Right renal pelvis (tissue), 4 donors: ENCODE results near the gene ATOH8. TPM values are rescaled to one million over a fixed set of nuclear protein-coding genes. Genes with fewer than 3 reads are reported as not detected.

Source experiments
- DNase-seq, 4 donors: peaks; one replicate each; pipeline ENCODE4 v3.0.0-alpha.2; 2013; ENCODE audit warnings: low read depth in 4 of 4, low spot score in 3 of 4, missing footprints in 1 of 4
- polyA plus RNA-seq, 4 donors: library from polyadenylated mRNA; unstranded; fragments of 120-200 nt; gene quantifications; one replicate each; pipeline ENCODE4 v1.2.1, GENCODE V29; 2013; ENCODE audit not compliant: insufficient read length in 4 of 4

The ATOH8 gene
- polyA plus RNA-seq, 4 donors = 12.0 to 17.1 (median 13.4) TPM

- DNase-seq = no peak
Observed at GRCh38 chr2:85780316-85781012, 26.7 kb downstream of the ATOH8 start.

GRCh38 chr2:85781013-85781332 lies 27.2 kb downstream of the ATOH8 start:
- no peak for DNase-seq

DNA sequence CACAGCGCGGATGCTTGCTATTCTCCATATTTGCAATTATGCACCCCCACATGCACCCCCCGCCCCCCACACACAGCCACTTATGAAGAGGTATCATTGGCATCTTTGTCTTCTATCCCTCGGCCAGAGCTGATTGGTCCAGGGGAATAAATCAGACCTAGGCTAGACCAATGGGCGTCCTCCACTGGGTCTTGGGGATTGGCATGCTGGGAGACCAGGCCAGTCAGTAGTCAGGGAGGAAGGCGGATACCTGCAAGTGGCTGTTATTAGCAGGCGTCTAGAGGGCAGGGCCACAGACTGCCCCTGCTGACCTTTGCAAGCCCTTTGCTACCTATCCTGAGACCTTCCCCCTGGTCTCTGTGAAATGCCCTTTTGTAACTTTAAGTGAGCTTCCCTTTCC lies 30.0 kb downstream of the ATOH8 start:
- no peak for DNase-seq

- DNase-seq = no peak
Observed at GRCh38 chr2:85784474-85784986, 30.7 kb downstream of the ATOH8 start.

DNA sequence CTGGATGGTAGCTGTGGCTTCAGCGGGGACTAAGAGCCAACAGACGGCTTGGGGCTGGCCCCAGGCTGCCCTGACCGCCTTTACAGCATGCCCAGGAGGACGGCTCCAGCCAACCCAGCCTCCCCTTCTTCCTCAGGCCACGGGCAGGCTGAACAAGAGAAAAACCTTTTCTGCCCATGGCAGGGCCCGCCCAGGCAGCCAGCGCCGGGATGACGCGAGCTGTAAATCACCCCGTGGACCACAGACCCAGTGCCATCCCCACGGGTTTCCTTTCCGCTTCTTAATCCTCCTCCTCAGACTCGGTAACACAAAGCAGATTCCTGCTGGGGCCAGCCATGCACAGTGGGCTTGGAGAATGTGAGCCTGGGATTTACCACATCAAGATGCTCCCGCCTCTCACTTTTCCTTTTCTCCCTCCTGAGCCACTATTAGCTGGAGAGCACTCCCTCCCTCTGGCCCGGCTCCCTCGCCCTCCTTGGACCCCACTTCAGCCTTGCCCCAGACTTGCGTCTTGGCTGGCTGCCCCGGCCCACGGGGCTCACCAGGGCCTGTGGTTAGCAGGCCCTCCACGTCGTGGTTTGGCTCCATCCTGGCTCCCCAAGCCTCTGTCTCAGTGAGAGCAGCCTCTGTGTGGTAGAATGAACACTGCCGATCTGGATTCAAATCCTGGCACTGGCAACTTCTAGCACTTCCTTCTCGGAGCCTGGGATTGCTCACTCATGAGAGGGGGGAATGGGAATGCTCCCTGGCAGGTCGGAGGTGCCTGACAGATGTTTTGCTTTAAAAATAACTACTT lies 31.4 kb downstream of the ATOH8 start:
- no peak for DNase-seq

DNA sequence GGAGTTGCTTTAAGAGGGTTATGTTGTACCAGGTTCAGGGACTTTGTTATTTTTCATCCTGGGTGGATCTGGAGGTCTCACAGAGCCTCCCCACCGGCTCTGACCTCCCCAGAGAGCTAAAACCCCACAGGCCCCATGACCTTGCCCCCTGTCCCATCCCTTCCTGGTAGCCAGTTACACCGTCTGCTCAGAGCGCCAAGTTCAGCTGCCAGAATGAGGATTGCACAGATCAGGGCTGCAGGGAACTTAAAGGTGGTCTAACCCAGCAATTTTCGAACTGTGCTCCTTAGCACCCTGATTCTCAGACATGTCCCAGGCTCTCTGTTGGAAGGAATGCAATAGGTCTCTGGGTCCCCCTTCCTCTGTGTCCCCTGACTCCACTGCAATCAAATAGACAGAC lies 32.1 kb downstream of the ATOH8 start:
- no peak for DNase-seq

- no peak for DNase-seq
Observed at GRCh38 chr2:85786444-85786843, 32.7 kb downstream of the ATOH8 start.

DNA sequence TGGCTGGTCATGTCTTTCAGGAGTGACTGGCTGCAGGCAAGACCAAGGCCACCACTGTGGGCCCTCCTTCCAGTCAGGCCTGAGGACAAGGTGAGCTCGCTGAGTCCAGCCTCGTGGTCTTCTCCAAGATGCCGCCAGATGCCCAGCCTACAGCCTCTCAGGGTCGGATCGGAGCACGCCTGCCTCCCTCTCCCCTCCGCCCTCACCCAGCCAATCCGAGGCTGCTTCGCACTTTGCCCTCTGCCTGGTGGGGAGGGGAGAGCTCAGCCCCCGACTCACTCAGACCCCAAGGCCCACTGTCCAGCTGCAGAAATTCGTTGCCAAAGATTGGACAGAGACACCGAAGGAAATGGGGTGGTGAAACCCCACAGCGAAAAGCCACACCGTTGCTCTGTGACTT lies 33.1 kb downstream of the ATOH8 start:
- no peak for DNase-seq

DNA sequence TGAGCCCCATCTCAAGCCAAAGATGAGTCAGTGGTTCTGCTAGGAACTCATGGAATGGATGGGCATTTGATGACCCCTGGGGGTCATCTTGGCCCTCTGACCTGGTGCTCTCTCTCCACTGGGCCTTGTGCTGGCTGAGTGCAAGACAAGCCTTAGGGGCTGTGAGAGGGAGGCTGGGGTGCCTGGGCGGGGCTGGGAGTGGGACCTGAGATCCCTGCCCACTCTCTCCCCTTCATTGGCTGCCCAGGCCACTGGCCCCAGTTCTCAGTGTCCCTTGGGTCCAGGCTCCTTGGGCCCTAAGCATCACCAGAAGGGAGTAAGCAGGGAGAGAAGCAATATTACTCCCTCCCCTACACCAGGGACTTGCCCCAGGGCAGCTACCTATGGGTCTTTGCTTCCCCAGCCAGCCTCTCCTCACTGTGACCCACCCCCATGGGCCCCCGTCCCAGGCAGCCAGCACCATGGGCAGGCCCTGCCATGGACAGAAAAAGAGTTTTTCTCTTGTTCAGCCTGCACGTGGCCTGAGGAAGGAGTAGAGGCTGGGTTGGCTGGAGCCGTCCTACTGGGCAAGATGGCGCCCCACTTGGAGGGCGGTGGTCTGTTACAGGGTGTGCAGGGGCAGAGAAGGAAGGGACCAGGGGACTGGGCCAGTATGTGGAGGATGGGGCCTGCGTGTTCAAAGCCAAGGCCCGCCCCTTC lies 33.6 kb downstream of the ATOH8 start:
- no peak for DNase-seq

DNA sequence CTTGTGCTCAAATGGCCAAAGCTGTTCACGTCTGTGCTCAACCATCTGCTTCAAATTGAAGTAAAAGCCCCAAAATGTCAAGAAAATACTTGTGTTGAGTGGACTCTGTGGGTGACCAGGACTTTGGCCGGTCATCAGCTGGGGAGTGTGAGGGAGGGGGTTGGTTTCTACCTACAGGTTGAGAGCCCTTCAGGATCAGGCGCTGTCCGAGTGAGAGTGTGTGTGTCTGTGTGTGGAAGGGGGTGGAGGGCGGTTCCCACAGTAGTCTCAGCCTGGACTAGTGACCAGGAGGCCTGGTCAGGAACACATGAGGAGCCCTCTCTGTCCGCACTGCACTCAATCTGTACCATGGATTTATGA lies 34.2 kb downstream of the ATOH8 start:
- no peak for DNase-seq

DNA sequence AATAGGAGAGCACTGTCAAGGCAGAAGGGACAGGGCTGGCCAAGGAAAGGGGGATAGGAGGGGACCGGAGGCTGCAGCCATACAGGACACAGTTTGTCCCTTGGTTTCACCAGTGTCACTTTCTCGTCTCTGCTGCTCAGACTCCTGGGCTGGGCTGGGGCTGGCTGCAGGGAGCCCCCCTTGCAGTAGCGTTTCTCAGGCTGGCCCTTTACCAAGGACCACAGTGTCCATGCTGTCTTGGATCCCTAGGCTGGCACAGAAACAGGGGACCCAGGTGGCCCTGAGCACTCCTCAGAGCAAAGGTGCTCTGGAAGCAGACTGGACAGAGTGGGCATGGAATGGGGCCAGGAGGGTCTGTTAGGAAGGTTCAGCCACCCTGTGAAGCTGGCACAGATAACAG lies 34.8 kb downstream of the ATOH8 start:
- no peak for DNase-seq

DNA sequence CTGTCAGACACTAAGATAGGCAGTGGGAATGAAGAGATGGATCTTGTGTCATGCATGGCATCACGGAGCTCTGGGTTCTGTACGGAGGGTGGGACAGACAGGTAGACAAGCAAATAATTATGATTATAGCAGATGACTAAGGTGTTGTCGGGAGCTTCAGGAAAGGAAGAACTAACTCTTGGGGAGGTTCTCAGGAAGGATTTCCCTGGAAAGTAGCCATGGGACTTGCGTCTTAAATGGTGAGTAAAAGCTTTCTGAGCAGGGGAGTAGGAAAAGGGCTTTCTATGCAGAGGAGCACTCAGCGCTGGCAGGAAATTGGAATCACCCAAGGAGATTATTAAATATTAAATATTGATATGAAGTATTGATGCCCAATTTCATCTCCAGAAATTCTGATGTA lies 35.5 kb downstream of the ATOH8 start:
- no peak for DNase-seq

GRCh38 chr2:85790032-85790431 lies 36.2 kb downstream of the ATOH8 start:
- DNase-seq = no peak

DNA sequence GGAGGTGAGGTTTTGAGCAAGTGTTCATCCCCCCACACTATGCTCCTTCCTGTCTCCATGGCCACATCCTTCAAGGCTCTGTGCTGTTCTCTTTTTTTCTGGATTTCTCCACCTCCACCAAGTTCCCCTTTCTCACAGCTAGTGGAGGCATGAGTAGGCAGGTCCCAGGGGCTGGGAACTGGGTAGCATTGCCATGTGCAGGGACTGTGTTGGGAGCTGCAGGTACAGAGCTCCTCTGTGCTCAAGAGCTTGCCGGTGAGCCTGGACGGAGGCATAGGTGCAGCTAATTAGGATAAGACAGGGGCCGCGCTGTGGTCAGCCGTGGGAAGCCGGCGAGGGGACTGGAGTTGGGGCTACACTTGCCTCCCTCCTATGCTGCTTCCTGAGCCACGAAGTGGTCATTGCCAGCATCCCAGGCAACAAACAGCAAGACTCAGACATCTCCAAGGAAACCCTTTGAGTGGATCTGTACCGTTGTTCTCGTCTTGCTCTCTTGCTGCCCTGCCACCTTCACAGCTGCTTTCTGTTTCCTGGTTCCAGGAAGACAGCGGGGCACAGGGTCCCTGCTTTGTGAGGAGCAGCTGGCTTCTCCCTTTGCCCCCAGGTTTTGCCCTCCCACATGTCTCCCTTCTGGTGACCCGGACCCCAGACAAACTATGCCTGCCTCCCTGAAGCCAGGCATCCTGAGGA lies 36.9 kb downstream of the ATOH8 start:
- DNase-seq = no peak

DNA sequence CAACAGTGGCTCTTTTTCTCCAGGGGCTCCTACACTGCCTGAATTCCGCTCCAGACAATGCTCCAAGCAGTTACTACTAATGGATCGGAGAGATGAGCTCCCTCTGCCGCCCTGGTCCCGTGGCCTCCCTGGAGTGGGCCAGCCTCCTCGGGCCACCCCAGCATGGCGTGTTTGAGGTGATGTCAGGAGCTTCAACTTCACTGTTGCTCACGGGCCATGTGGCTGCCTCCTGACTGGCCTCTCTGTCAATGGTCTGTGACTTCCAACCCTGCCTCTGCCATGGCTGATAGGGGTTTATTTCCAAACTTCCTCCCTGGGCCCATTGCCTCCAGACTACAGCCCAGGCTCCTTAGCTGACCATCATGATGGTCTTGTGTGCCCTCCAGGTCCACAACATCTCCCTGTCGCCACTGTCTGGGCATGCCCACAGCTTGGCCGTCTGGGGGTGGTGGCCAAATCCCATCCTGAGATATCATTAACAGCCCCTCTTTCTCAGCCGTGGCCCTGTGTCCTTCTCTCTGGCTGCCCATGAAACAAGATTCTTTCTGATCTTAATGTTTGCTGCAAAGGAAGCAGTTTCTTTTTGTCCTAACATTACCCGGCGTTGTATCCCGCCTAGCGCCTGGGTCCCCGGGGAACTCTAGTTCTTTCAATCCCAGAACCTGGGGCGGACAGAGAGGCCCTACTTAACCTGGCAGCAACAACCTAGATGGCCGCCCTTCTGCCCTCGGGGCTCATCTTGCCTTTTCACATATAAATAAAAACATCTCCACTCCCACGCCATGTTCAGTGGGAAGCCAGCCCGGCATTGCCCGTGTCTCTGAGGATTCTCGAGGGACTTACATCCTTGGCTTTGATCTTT lies 38.1 kb downstream of the ATOH8 start:
- no peak for DNase-seq

GRCh38 chr2:85792783-85793441 lies 39.1 kb downstream of the ATOH8 start:
- DNase-seq = no peak

DNA sequence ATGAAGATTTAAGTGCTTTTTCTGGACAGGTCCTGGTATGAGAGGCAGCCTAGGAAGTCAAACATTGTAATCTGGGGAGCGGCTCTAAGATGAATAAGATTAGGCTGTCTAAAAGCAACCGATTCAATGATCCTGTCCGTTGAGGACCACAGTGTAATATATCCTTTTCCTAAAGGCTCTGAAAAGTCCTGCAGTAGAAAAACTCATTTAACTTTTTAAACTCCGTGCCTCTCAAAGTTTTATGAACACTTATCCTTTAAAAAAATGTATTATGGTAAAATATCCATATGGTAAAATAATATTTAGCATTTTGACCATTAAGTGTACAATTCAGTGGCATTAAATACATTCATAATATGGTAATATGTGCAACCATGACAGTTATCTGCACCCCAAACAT lies 39.8 kb downstream of the ATOH8 start:
- no peak for DNase-seq

GRCh38 chr2:85794038-85794441 lies 40.2 kb downstream of the ATOH8 start:
- no peak for DNase-seq

DNA sequence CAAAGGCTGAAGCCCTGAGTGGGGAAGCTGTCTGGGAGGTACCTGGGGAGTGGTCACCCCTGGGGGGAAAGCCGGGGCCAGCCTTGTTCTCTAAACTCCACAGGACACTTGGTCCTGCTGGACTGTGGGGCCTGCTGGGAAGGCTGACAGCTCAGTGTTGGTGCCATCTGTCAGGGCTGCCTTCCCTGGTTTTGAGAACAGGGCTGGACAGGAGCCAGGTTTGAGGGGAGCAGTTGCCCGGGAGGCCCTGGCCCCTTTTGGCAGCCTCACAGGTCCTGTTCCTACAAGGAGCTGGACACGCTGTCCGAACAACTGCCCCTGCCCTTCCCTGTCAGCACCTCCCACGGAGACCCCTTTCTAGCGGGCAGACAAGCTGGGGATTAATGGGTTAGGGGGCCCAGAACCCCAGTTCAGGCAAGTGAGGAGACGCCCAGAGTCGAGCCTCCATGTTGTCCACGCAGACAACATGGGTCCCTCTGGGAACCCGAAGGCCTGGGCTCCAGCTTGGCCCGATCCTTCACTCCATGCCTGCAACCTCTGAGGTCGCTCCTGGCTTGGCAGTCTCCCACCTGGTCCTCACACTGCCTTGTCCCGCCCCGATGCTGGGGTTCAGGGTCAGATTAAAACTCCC lies 40.8 kb downstream of the ATOH8 start:
- DNase-seq = no peak
